DOHH2 (cell line): ENCODE data around the gene WHRN.

Experiments
- H3F3A ChIP-seq: fragments of 200-600 bp; sonication (generic), shearing (Covaris generic); 2 replicates; pipeline ENCODE4 v1.6.0; 2016; ENCODE audit warnings: antibody characterized with exemption, mild to moderate bottlenecking; ENCODE audit not compliant: control insufficient read depth, insufficient read depth
- H3K27ac ChIP-seq: fragments of 200-600 bp; sonication (generic); 2 replicates; pipeline ENCODE4 v1.5.1; 2014; ENCODE audit warnings: low read depth, mild to moderate bottlenecking, low read length, moderate library complexity
- H3K27me3 ChIP-seq: fragments of 200-600 bp; sonication (generic); 2 replicates; pipeline ENCODE4 v1.6.1; 2014; ENCODE audit warnings: mild to moderate bottlenecking, low read length, mixed read lengths; ENCODE audit not compliant: control insufficient read depth
- H3K36me3 ChIP-seq: fragments of 200-600 bp; sonication (generic); 2 replicates; pipeline ENCODE4 v1.6.1; 2014; ENCODE audit warnings: mild to moderate bottlenecking, low read length, moderate library complexity, mixed read lengths; ENCODE audit not compliant: control insufficient read depth
- H3K4me1 ChIP-seq: fragments of 200-600 bp; sonication (generic); 2 replicates; pipeline ENCODE4 v1.6.1; 2014; ENCODE audit warnings: mild to moderate bottlenecking, low read length, mixed read lengths; ENCODE audit not compliant: control insufficient read depth
- H3K4me2 ChIP-seq: fragments of 200-600 bp; sonication (generic); 2 replicates; pipeline ENCODE4 v1.6.0; 2014; ENCODE audit warnings: mild to moderate bottlenecking, low read length, moderate library complexity
- H3K4me3 ChIP-seq: fragments of 200-600 bp; sonication (generic); 2 replicates; pipeline ENCODE4 v1.5.1; 2014; ENCODE audit warnings: mild to moderate bottlenecking, low read length, mixed read lengths
- H3K79me2 ChIP-seq: fragments of 200-600 bp; sonication (generic); 2 replicates; pipeline ENCODE4 v1.6.1; 2014; ENCODE audit warnings: mild to moderate bottlenecking, low read length, mixed read lengths; ENCODE audit not compliant: control insufficient read depth
- H3K9me2 ChIP-seq: fragments of 200-600 bp; sonication (generic); replicated peaks from 2 replicates; pipeline ENCODE4 v1.6.1; 2014; ENCODE audit warnings: mild to moderate bottlenecking, low read length, mixed read lengths; ENCODE audit not compliant: control insufficient read depth
- H3K9me3 ChIP-seq: fragments of 200-600 bp; sonication (generic); 2 replicates; pipeline ENCODE4 v1.6.1; 2014; ENCODE audit warnings: antibody characterized with exemption, low read length, mixed read lengths; ENCODE audit not compliant: control insufficient read depth, insufficient read depth
- H4K20me1 ChIP-seq: fragments of 200-600 bp; sonication (generic); 2 replicates; pipeline ENCODE4 v1.6.0; 2014; ENCODE audit warnings: low read depth, mild to moderate bottlenecking, antibody characterized with exemption, low read length, moderate library complexity; ENCODE audit not compliant: control insufficient read depth, insufficient read depth
- EZH2phosphoT487 ChIP-seq: fragments of 200-600 bp; sonication (generic); IDR thresholded peaks from 2 replicates; pipeline ENCODE4 v1.6.1; 2017; ENCODE audit warnings: borderline replicate concordance, mild to moderate bottlenecking, antibody characterized with exemption, low read length, moderate library complexity, mixed read lengths
- TF ChIP-seq, protein P1 (sequence below): fragments of 200-600 bp; sonication (generic); IDR thresholded peaks from one replicate; pipeline ENCODE4 v1.5.1; 2014; ENCODE audit warnings: antibody characterized with exemption, mild to moderate bottlenecking, low read depth, low read length; ENCODE audit not compliant: poor library complexity, severe bottlenecking

Gene WHRN

DNA sequence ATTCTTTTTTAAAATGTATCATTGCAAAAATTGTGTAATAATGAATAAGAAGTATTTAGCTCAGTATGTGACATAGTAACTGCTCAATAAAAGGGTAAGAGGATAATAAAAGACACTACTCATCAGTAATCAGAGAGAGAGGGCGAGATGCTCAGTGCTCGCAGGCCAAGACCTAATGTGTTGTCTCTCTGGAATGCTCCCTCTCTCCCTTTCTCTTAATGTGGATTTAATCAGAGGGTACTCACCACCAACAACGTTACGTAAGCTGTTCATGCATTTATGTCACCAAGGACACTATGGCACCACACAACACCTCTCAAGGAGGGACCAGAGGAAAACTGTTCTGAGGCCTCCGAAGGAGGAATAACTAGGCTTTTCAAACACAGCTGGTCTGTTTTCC lies 42.5 kb downstream of the WHRN start:
- Histone ChIP-seq H3K79me2 (no peaks in the 10 kb centered on the region), H3K4me2 (no peak overlapping the region), H3K9me2 (no peaks in the 10 kb centered on the region), H3F3A (no peaks in the 10 kb centered on the region), H3K4me1 (peaks cover 6% of the 10 kb centered on the region), H3K27ac (no peak overlapping the region), H3K27me3 (no peaks in the 10 kb centered on the region), H4K20me1 (no peaks in the 10 kb centered on the region), H3K36me3 (no peaks in the 10 kb centered on the region), H3K4me3 (no peak overlapping the region), H3K9me3 (no peaks in the 10 kb centered on the region)
- TF ChIP-seq EZH2phosphoT487 = no peak
- TF ChIP-seq, protein P1, sequence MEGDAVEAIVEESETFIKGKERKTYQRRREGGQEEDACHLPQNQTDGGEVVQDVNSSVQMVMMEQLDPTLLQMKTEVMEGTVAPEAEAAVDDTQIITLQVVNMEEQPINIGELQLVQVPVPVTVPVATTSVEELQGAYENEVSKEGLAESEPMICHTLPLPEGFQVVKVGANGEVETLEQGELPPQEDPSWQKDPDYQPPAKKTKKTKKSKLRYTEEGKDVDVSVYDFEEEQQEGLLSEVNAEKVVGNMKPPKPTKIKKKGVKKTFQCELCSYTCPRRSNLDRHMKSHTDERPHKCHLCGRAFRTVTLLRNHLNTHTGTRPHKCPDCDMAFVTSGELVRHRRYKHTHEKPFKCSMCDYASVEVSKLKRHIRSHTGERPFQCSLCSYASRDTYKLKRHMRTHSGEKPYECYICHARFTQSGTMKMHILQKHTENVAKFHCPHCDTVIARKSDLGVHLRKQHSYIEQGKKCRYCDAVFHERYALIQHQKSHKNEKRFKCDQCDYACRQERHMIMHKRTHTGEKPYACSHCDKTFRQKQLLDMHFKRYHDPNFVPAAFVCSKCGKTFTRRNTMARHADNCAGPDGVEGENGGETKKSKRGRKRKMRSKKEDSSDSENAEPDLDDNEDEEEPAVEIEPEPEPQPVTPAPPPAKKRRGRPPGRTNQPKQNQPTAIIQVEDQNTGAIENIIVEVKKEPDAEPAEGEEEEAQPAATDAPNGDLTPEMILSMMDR = no peak

DNA sequence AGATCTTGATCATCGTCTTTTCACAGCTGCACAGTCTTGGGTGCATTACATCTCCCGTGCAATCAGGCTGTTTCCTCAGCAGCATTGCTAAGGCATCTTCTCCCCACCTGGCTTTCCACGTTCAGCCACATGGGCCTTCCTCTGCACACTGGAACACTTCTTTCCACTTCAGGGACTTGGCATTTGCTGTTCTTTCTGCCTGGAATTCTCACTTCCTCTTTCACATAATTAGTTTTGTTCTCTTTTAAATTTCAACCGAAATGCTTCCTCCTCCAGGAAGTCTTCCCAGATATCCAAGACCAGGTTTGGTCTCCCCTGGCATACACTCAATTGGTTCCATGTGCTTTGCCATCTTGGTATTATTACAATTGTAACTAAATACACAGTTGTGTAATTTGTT lies 43.8 kb downstream of the WHRN start:
- no peak overlapping the region for H3K4me3 ChIP-seq
- TF ChIP-seq, protein P1 = no peak
- TF ChIP-seq EZH2phosphoT487 = no peak
- H3K27me3 ChIP-seq = no peaks in the 10 kb centered on the region
- H3K9me2 ChIP-seq = no peaks in the 10 kb centered on the region
- no peak overlapping the region for H3K27ac ChIP-seq
- H3K36me3 ChIP-seq = no peaks in the 10 kb centered on the region
- peaks cover 6% of the 10 kb centered on the region for H3K4me1 ChIP-seq
- no peaks in the 10 kb centered on the region for H4K20me1 ChIP-seq
- H3F3A ChIP-seq = no peaks in the 10 kb centered on the region
- H3K9me3 ChIP-seq = no peaks in the 10 kb centered on the region
- H3K79me2 ChIP-seq = no peaks in the 10 kb centered on the region
- no peak overlapping the region for H3K4me2 ChIP-seq

DNA sequence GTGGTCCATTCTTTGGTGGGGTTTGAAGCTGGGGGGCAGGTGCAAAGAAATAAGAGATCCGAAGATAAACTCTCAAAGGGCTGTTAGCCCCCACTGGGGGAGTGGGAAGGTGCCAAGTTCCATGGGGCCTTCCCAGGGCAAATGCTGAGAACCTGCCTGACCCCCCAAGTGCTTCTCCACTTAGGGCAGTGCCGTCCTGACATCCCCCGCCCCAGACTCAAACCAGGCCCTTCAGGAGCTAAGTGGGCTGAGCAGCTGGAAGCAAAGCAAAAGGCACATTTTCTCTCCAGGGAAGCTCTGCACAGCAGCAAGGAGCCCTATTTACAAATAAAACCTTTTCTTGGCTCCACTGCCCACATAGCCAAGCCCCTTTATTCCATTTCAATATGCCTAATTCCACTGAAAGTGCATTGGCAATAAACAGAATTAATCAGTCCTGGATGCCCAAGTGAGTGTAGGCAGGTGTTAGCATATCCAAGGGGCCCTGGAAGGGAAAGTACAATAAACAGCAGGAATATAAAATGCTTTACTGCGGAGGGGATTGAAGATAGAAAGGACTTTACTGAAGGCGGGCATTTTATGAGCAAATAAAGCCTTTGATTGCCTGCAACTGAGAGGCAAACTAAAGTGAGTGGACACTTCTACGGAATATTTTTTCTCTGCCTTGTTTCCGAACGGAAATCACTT lies 44.6 kb downstream of the WHRN start:
- Histone ChIP-seq H3K27me3 (no peaks in the 10 kb centered on the region), H3K4me2 (no peak overlapping the region), H3K4me3 (no peak overlapping the region), H3K79me2 (no peaks in the 10 kb centered on the region), H3K4me1 (peaks cover 6% of the 10 kb centered on the region), H3K27ac (no peak overlapping the region), H4K20me1 (no peaks in the 10 kb centered on the region), H3K9me3 (no peaks in the 10 kb centered on the region), H3F3A (no peaks in the 10 kb centered on the region), H3K9me2 (no peaks in the 10 kb centered on the region), H3K36me3 (no peaks in the 10 kb centered on the region)
- TF ChIP-seq, protein P1 = no peak
- TF ChIP-seq EZH2phosphoT487 = no peak
